ENCODE results near the gene ATF6.

The ATF6 gene

GRCh38 chr1:161983725-161984124 is 217.6 kb downstream of the ATF6 start:
- no peaks in the 10 kb centered on the region for H3K27me3 Mint-ChIP-seq
- H3K4me3 Mint-ChIP-seq, result no peak overlapping the region
- DNase-seq (no peak), ATAC-seq (no peak)
- no peaks in the 10 kb centered on the region for H3K4me1 Mint-ChIP-seq
- peaks cover 4 to 18% of the 10 kb centered on the region in 2 donors for H3K9me3 Mint-ChIP-seq
- no peak overlapping the region for H3K27ac Mint-ChIP-seq

GRCh38 chr1:161985301-161985822 is 219.2 kb downstream of the ATF6 start:
- no peak overlapping the region for H3K27ac Mint-ChIP-seq
- ATAC-seq, result no peak
- DNase-seq, result no peak
- H3K9me3 Mint-ChIP-seq, result peaks cover 9 to 23% of the 10 kb centered on the region in 2 donors
- no peaks in the 10 kb centered on the region for H3K4me1 Mint-ChIP-seq
- H3K4me3 Mint-ChIP-seq, result no peak overlapping the region
- H3K27me3 Mint-ChIP-seq, result no peaks in the 10 kb centered on the region

GRCh38 chr1:161986328-161986727 is 220.2 kb downstream of the ATF6 start:
- Mint-ChIP-seq H3K27me3 (no peaks in the 10 kb centered on the region), H3K4me1 (no peaks in the 10 kb centered on the region), H3K4me3 (no peak overlapping the region), H3K9me3 (peaks cover 9 to 23% of the 10 kb centered on the region in 2 donors), H3K27ac (no peak overlapping the region)
- no peak for DNase-seq
- ATAC-seq, result no peak

GRCh38 chr1:161987303-161987702 is 221.2 kb downstream of the ATF6 start:
- no peak for ATAC-seq
- H3K27ac Mint-ChIP-seq, result no peak overlapping the region
- no peaks in the 10 kb centered on the region for H3K4me1 Mint-ChIP-seq
- H3K4me3 Mint-ChIP-seq, result no peak overlapping the region
- H3K9me3 Mint-ChIP-seq, result peaks cover 9 to 25% of the 10 kb centered on the region in 2 donors
- DNase-seq, result no peak
- no peaks in the 10 kb centered on the region for H3K27me3 Mint-ChIP-seq

GRCh38 chr1:161987872-161988271 is 221.8 kb downstream of the ATF6 start:
- ATAC-seq, result no peak
- no peak overlapping the region for H3K4me3 Mint-ChIP-seq

GRCh38 chr1:161988413-161988812 is 222.3 kb downstream of the ATF6 start:
- Mint-ChIP-seq H3K4me3 (no peak overlapping the region), H3K9me3 (peaks cover 9 to 31% of the 10 kb centered on the region in 2 donors), H3K4me1 (no peaks in the 10 kb centered on the region), H3K27me3 (no peaks in the 10 kb centered on the region), H3K27ac (peak overlapping the region in 1 of 2 donors; percentile 81)
- DNase-seq (no peak), ATAC-seq (no peak)

More at GRCh38 chr1:161987872-161988271, 221.8 kb downstream of the ATF6 start:
- no peak for DNase-seq
- Mint-ChIP-seq H3K27ac (no peak overlapping the region), H3K27me3 (no peaks in the 10 kb centered on the region), H3K9me3 (peaks cover 9 to 31% of the 10 kb centered on the region in 2 donors), H3K4me1 (no peaks in the 10 kb centered on the region)

GRCh38 chr1:161989108-161989507 is 223.0 kb downstream of the ATF6 start:
- Mint-ChIP-seq H3K27ac (no peak overlapping the region), H3K27me3 (no peaks in the 10 kb centered on the region), H3K4me1 (no peaks in the 10 kb centered on the region), H3K4me3 (no peak overlapping the region), H3K9me3 (peaks cover 9 to 31% of the 10 kb centered on the region in 2 donors)
- DNase-seq, result no peak
- no peak for ATAC-seq

- Mint-ChIP-seq H3K27ac (no peak overlapping the region), H3K4me1 (no peaks in the 10 kb centered on the region), H3K27me3 (no peaks in the 10 kb centered on the region), H3K4me3 (no peak overlapping the region), H3K9me3 (peaks cover 9 to 31% of the 10 kb centered on the region in 2 donors)
- DNase-seq (no peak), ATAC-seq (no peak)
These were observed 223.7 kb downstream of the ATF6 start for GRCh38 chr1:161989786-161990185.

- Mint-ChIP-seq H3K4me3 (no peak overlapping the region), H3K27ac (no peak overlapping the region), H3K27me3 (no peaks in the 10 kb centered on the region), H3K9me3 (peaks cover 6 to 15% of the 10 kb centered on the region in 2 donors), H3K4me1 (no peaks in the 10 kb centered on the region)
- ATAC-seq (no peak), DNase-seq (no peak)
These were observed 227.5 kb downstream of the ATF6 start for GRCh38 chr1:161993576-161993975.

- no peak for DNase-seq
- H3K9me3 Mint-ChIP-seq, result peaks cover 0 to 9% of the 10 kb centered on the region in 2 donors
- no peaks in the 10 kb centered on the region for H3K4me1 Mint-ChIP-seq
- H3K4me3 Mint-ChIP-seq, result no peak overlapping the region
- no peak for ATAC-seq
- no peak overlapping the region for H3K27ac Mint-ChIP-seq
- H3K27me3 Mint-ChIP-seq, result no peaks in the 10 kb centered on the region
These were observed 228.1 kb downstream of the ATF6 start for GRCh38 chr1:161994175-161994668.

GRCh38 chr1:161997152-161997551 is 231.0 kb downstream of the ATF6 start:
- H3K9me3 Mint-ChIP-seq, result peaks cover 0 to 8% of the 10 kb centered on the region in 2 donors
- H3K4me1 Mint-ChIP-seq, result no peaks in the 10 kb centered on the region

GRCh38 chr1:161998811-161999210 is 232.7 kb downstream of the ATF6 start:
- peaks cover 7% of the 10 kb centered on the region for H3K27me3 Mint-ChIP-seq
- DNase-seq (no peak), ATAC-seq (no peak)
- no peak overlapping the region for H3K27ac Mint-ChIP-seq
- no peak overlapping the region for H3K4me3 Mint-ChIP-seq
- no peaks in the 10 kb centered on the region for H3K9me3 Mint-ChIP-seq
- peaks cover 6% of the 10 kb centered on the region for H3K4me1 Mint-ChIP-seq

More at GRCh38 chr1:161997152-161997551, 231.0 kb downstream of the ATF6 start:
- ATAC-seq (no peak), DNase-seq (no peak)
- Mint-ChIP-seq H3K4me3 (no peak overlapping the region), H3K27me3 (no peaks in the 10 kb centered on the region), H3K27ac (no peak overlapping the region)

GRCh38 chr1:161999301-162000052 is 233.4 kb downstream of the ATF6 start:
- Mint-ChIP-seq H3K4me1 (peaks cover 13% of the 10 kb centered on the region), H3K27me3 (peaks cover 12% of the 10 kb centered on the region), H3K4me3 (no peak overlapping the region), H3K27ac (no peak overlapping the region), H3K9me3 (no peaks in the 10 kb centered on the region)
- ATAC-seq (no peak), DNase-seq (no peak)

GRCh38 chr1:162000053-162000420 is 233.9 kb downstream of the ATF6 start:
- H3K9me3 Mint-ChIP-seq, result no peaks in the 10 kb centered on the region
- no peak overlapping the region for H3K4me3 Mint-ChIP-seq
- ATAC-seq, result no peak

GRCh38 chr1:162003061-162003829 is 237.1 kb downstream of the ATF6 start:
- peak overlapping the region; percentile 42 to 75 for H3K27ac Mint-ChIP-seq
- peaks cover 19% of the 10 kb centered on the region for H3K27me3 Mint-ChIP-seq
- H3K9me3 Mint-ChIP-seq, result no peaks in the 10 kb centered on the region
- no peak for ATAC-seq
- H3K4me1 Mint-ChIP-seq, result peaks cover 18% of the 10 kb centered on the region
- H3K4me3 Mint-ChIP-seq, result no peak overlapping the region
- DNase-seq, result no peak

More at GRCh38 chr1:162000053-162000420, 233.9 kb downstream of the ATF6 start:
- DNase-seq, result no peak
- H3K27ac Mint-ChIP-seq, result no peak overlapping the region
- H3K4me1 Mint-ChIP-seq, result peaks cover 18% of the 10 kb centered on the region
- H3K27me3 Mint-ChIP-seq, result peaks cover 17% of the 10 kb centered on the region

GRCh38 chr1:162003830-162004215 is 237.7 kb downstream of the ATF6 start:
- DNase-seq, result no peak
- no peak overlapping the region for H3K4me3 Mint-ChIP-seq
- no peaks in the 10 kb centered on the region for H3K9me3 Mint-ChIP-seq
- peaks cover 19% of the 10 kb centered on the region for H3K27me3 Mint-ChIP-seq
- H3K27ac Mint-ChIP-seq, result peak overlapping the region in 1 of 2 donors; percentile 42
- peaks cover 18% of the 10 kb centered on the region for H3K4me1 Mint-ChIP-seq
- no peak for ATAC-seq
